ENCODE data around the gene LTBP2. TPM values are rescaled to one million over a fixed set of nuclear protein-coding genes. Genes with fewer than 3 reads are reported as not detected.

The LTBP2 gene
- total and polyA plus RNA-seq, 2 of the 8 experiments (the other 6 are each of a cell fraction or from before 2014, with no cell fraction given), result 0.48 to 0.89 TPM

DNA sequence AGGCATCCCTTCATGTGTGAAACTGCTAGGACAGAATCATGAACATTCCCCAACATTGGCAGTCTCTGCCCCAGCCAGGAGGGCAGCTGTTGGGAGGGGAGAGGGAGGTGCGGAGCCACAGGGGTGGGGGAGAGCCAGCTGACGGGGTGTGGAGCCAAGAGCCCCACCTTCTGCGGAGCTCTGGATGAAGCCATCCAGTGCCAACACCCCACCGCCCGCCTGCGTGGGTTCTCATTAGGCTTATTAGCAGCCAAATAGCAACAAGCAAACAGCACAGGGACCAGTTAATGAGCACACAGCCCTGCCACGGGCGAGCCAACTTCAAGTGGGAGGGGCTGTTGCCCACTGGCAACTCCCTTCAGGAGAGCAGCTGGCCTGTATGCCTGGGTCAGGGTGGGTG, 12.1 kb downstream of the LTBP2 start:
- Histone ChIP-seq H4K91ac (replicated peaks; ENCODE audit: insufficient read length, low read length) (no peak overlapping the region), H3K27ac (ENCODE audit: low read depth, low read length) (no peak overlapping the region), H2BK12ac (ENCODE audit: low read depth, low read length) (peak overlapping the region; percentile 17; the same call in 1 of the 2 replicates), H2BK20ac (ENCODE audit: low read length) (no peak overlapping the region), H3K79me1 (ENCODE audit: low read depth, low read length) (no peaks in the 10 kb centered on the region), H3K79me2 (ENCODE audit: control insufficient read depth in 1 of 2, insufficient read depth in 2 of 2, low read length in 2 of 2) (no peaks in the 10 kb centered on the region), H3K23ac (ENCODE audit: insufficient read length) (no peak overlapping the region), H4K20me1 (replicated peaks in 1 of 2; ENCODE audit: control insufficient read depth in 1 of 2, insufficient read depth in 2 of 2, low read length in 2 of 2) (no peaks in the 10 kb centered on the region), H3K9me3 (ENCODE audit: insufficient read depth in 2 of 2, low read depth in 1 of 2, low read length in 1 of 2) (no peaks in the 10 kb centered on the region), H3K14ac (ENCODE audit: insufficient read length) (no peak overlapping the region), H3K4me1 (replicated peaks in 1 of 4; ENCODE audit: control insufficient read depth in 3 of 4, insufficient read depth in 4 of 4, low read length in 3 of 4) (no peaks in the 10 kb centered on the region; a peak in 1 of 7 replicates), H3K27me3 (replicated peaks in 1 of 4; ENCODE audit: control insufficient read depth in 3 of 4, extremely low read depth in 1 of 4, insufficient read depth in 3 of 4, low read length in 3 of 4) (no peaks in the 10 kb centered on the region), H2BK120ac (replicated peaks; ENCODE audit: low read depth, low read length) (no peak overlapping the region), H3K18ac (ENCODE audit: extremely low read depth, low read length) (no peak overlapping the region), H3K56ac (replicated peaks; ENCODE audit: insufficient read length, low read depth, low read length) (no peak overlapping the region), H2AFZ (ENCODE audit: low read length) (no peak overlapping the region), H3K4me3 (ENCODE audit: extremely low read depth in 1 of 4, insufficient read depth in 2 of 4, low read depth in 3 of 4, low read length in 4 of 4) (no peak overlapping the region), H3K23me2 (ENCODE audit: low read depth, low read length) (no peaks in the 10 kb centered on the region), H3K36me3 (ENCODE audit: control insufficient read depth in 2 of 4, insufficient read depth in 4 of 4, low read length in 3 of 4) (no peaks in the 10 kb centered on the region), H3K9ac (replicated peaks in 1 of 4; ENCODE audit: extremely low read depth in 1 of 4, low read depth in 3 of 4, low read length in 3 of 4) (no peak overlapping the region), H4K5ac (ENCODE audit: insufficient read length, low read depth, low read length) (no peak overlapping the region), H3K4ac (replicated peaks; ENCODE audit: insufficient read length, low read depth, low read length) (no peak overlapping the region), H4K8ac (ENCODE audit: extremely low read depth, insufficient read depth, low read length) (peak overlapping the region; percentile 57; the same call in 1 of the 2 replicates), H2AK5ac (ENCODE audit: low read depth, low read length) (no peak overlapping the region), H2BK15ac (ENCODE audit: low read length) (no peak overlapping the region), H2BK5ac (ENCODE audit: low read depth, low read length) (no peak overlapping the region), H3K4me2 (ENCODE audit: insufficient read depth in 1 of 2, low read depth in 2 of 2, low read length in 2 of 2) (no peak overlapping the region)
- FAIRE-seq, result no peak
- 95% methylated on average over 6 of the region's 8 CpGs; no CpG with 5 or more reads in 1 of the 2 experiments for WGBS, 2 experiments (ENCODE audit: extremely low coverage in 1 of 2, insufficient coverage in 1 of 2, insufficient read length in 1 of 2, insufficient replicate concordance in 2 of 2, low coverage in 1 of 2, low lambda C conversion rate in 2 of 2, missing lambda C conversion rate in 1 of 2)
- no peak for DNase-seq (ENCODE audit: low read depth in 1 of 2, low spot score in 2 of 2)
- ChIA-PET CTCF (ENCODE audit: partially characterized antibody) (interaction anchor here (0.5 to 20.0 kb wide), 6 partner anchors 10 to 1026 kb away, joined by 3 to 176 read pairs (median 4); partner anchors contain the start of genes LTBP2 and YLPM1), POLR2A (ENCODE audit: partially characterized antibody) (interaction anchor here (1.0 kb wide), 1 partner anchor 9 kb away, joined by 3 read pairs; no protein-coding TSS in a partner anchor)
- TF ChIP-seq SIN3A (conservative IDR thresholded peaks at IDR 0.05 in 1 of 2, IDR thresholded peaks at IDR 0.05 in 1 of 2; ENCODE audit: low read depth in 1 of 2, low read length in 2 of 2) (no peak), NANOG (IDR thresholded peaks at IDR 0.05; ENCODE audit: insufficient read depth, low read depth, low read length, poor library complexity, severe bottlenecking) (no peak), TAF1 (IDR thresholded peaks at IDR 0.05; ENCODE audit: low read depth, low read length) (no peak), CHD2 (IDR thresholded peaks at IDR 0.05; ENCODE audit: low read length) (no peak), SP1 (IDR thresholded peaks at IDR 0.05; ENCODE audit: low read depth, low read length) (no peak), HDAC2 (IDR thresholded peaks at IDR 0.05; ENCODE audit: borderline replicate concordance in 1 of 2, low read depth in 2 of 2, low read length in 2 of 2) (no peak), POLR2A (IDR thresholded peaks at IDR 0.05; ENCODE audit: control extremely low read depth in 1 of 2, low read depth in 2 of 2, low read length in 2 of 2) (no peak), SAP30 (IDR thresholded peaks at IDR 0.05; ENCODE audit: insufficient read depth, insufficient replicate concordance, low read length) (no peak)
- TF ChIP-seq, protein P1, sequence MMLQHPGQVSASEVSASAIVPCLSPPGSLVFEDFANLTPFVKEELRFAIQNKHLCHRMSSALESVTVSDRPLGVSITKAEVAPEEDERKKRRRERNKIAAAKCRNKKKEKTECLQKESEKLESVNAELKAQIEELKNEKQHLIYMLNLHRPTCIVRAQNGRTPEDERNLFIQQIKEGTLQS (IDR thresholded peaks at IDR 0.05; ENCODE audit: insufficient read depth, low read depth, low read length), result no peak
- TF ChIP-seq, protein P2, sequence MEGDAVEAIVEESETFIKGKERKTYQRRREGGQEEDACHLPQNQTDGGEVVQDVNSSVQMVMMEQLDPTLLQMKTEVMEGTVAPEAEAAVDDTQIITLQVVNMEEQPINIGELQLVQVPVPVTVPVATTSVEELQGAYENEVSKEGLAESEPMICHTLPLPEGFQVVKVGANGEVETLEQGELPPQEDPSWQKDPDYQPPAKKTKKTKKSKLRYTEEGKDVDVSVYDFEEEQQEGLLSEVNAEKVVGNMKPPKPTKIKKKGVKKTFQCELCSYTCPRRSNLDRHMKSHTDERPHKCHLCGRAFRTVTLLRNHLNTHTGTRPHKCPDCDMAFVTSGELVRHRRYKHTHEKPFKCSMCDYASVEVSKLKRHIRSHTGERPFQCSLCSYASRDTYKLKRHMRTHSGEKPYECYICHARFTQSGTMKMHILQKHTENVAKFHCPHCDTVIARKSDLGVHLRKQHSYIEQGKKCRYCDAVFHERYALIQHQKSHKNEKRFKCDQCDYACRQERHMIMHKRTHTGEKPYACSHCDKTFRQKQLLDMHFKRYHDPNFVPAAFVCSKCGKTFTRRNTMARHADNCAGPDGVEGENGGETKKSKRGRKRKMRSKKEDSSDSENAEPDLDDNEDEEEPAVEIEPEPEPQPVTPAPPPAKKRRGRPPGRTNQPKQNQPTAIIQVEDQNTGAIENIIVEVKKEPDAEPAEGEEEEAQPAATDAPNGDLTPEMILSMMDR (IDR thresholded peaks at IDR 0.05; ENCODE audit: control extremely low read depth in 1 of 3, insufficient read depth in 1 of 3, low read depth in 1 of 3, low read length in 3 of 3), result no peak

Measured in H1 (cell line).